HG03565 (cell line): ENCODE results near the gene ATG9B.

ENCODE experiments used
- ATAC-seq: cut with Tn5 transposase; IDR thresholded peaks from one replicate; pipeline ENCODE4 v1.9.1; 2021; ENCODE audit warnings: mild to moderate bottlenecking, moderate library complexity; ENCODE audit not compliant: unreplicated experiment

ATG9B gene

GRCh38 chr7:151024435-151025056 is at the start of gene ATG9B:
Gene ATG9B (minus strand): TSS chr7:151024494. CDS start chr7:151024423, 71 bp downstream.
- no peak for ATAC-seq

- no peak for ATAC-seq
Measured at GRCh38 chr7:151073990-151074389, 49.7 kb upstream of the ATG9B start.

DNA sequence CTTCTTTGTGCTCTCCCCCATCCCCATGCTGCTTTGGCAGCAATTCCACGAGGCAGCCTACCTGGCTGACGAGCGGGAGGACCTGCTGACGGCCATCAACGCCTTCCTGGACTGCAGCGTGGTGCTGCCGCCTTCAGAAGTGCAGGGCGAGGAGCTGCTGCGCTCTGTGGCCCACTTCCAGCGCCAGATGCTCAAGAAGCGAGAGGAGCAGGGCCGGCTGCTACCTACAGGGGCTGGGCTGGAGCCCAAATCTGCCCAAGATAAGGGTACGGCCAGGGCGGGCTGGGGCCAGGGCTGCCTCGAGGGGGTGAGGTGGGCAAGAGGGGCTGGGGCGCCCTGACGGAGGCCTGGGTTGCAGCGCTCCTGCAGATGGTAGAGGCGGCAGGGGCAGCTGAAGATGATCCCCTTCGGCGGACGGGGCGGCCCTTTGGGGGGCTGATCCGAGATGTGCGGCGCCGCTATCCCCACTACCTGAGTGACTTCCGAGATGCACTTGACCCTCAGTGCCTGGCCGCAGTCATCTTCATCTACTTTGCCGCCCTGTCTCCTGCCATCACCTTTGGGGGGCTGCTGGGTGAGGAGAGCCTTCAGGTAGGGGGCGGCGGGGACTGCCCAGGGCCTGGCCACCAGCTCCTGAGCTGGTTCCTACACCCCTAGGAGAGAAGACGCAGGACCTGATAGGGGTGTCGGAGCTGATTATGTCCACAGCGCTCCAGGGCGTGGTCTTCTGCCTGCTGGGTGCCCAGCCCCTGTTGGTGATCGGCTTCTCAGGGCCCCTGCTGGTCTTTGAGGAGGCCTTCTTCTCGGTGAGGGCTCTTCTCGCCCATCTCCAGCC is 47.0 kb upstream of the ATG9B start:
- no peak for ATAC-seq

GRCh38 chr7:151070574-151070960 is 46.3 kb upstream of the ATG9B start:
- no peak for ATAC-seq

DNA sequence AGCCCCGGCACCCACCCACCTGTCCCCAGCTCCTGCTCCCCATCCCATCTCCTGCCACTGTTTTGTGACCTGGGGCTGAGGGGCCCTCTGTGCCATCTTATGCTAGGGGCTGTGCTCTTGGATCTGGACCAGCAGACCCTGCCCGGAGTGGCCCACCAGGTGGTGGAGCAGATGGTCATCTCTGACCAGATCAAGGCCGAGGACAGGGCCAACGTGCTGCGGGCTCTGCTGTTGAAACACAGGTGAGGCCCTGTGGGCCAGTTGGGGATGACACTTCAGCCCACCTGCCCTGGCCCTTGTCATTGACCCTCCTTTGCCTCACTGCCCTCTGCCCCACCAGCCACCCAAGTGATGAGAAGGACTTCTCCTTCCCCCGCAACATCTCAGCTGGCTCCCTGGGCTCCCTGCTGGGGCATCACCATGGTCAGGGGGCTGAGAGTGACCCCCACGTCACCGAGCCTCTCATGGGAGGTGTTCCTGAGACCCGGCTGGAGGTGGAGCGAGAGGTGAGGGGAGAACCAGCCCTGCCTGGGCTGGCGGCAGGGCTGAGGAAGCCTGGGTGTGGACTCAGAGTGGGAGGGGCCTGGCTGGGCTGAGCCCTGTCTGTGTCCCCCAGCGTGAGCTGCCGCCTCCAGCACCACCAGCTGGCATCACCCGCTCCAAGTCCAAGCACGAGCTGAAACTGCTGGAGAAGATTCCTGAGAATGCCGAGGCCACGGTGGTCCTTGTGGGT is 45.7 kb upstream of the ATG9B start:
- ATAC-seq: no peak

DNA sequence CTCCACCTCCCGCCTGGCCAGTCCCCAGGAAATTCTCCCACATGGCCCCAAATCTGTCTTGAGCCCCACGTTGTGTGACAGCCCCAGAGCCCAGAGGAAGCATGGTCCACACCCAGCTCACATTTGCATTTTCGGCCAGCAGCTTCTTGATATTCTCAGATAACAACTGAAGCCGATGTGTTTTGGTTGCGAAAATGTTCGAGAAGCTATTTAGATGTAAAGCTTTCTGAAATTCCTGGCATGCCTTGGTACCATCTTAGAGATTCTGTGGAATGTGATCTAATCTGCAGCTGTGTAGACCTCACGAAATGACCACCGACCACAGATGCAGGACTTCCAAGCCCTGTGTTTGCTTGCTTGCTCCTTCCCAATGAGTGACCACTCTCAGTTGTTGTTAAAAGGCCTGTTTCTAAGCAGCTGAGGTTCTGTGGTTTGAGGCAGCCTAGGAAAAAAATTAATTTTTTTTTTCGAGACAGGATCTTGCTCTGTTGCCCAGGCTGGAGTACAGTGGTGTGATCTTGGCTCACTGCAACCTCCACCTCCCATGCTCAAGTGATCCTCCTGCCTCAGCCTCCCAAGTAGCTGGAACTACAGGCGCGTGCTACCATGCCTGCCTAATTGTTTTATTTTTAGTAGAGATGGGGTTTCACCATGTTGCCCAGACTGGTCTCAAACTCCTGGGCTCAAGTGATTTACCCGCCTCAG is 43.9 kb upstream of the ATG9B start:
- ATAC-seq: no peak

- no peak for ATAC-seq
Measured at GRCh38 chr7:151066273-151066974, 42.1 kb upstream of the ATG9B start.

GRCh38 chr7:151065516-151065915 is 41.2 kb upstream of the ATG9B start:
- ATAC-seq: no peak

DNA sequence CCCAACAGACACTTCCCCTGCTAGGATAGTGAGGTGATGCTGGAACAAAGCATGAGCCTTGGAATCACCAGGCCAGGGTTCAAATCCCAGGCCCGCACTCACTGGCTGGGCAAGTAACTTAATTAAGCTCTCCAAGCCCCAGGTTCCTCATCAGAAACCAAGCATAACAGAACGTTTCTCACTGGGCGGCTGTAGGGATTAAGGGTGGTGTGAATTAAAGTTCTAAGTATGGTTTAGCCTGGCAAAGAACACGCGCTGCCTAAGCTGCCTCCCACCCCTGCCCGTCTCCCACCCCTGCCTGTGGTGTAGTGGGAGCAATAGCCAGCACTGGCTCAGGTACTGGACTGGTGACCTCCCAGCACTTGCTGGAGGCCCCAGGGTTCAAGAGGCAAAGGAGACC is 40.7 kb upstream of the ATG9B start:
- no peak for ATAC-seq

- no peak for ATAC-seq
Measured at GRCh38 chr7:151064454-151064853, 40.2 kb upstream of the ATG9B start.

GRCh38 chr7:151063212-151063561 is 38.9 kb upstream of the ATG9B start:
- ATAC-seq: no peak

GRCh38 chr7:151062399-151063211 is 38.3 kb upstream of the ATG9B start:
- no peak for ATAC-seq

DNA sequence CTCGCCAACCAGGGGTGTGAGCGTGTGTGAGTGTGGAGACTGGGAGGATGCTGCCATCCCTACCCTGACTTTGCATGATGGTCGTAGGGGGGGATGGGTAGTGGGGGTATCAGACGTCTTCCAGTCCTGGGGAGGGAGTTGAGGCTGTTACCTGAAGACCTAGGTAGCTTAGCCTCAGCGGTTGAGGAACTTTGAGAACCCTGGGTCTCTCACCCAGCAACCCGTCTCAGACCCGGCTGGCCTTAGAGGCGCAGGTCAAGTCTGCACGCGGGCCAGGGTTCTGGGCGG is 37.8 kb upstream of the ATG9B start:
- no peak for ATAC-seq

- ATAC-seq: no peak
Measured at GRCh38 chr7:151061213-151062110, 37.2 kb upstream of the ATG9B start.

DNA sequence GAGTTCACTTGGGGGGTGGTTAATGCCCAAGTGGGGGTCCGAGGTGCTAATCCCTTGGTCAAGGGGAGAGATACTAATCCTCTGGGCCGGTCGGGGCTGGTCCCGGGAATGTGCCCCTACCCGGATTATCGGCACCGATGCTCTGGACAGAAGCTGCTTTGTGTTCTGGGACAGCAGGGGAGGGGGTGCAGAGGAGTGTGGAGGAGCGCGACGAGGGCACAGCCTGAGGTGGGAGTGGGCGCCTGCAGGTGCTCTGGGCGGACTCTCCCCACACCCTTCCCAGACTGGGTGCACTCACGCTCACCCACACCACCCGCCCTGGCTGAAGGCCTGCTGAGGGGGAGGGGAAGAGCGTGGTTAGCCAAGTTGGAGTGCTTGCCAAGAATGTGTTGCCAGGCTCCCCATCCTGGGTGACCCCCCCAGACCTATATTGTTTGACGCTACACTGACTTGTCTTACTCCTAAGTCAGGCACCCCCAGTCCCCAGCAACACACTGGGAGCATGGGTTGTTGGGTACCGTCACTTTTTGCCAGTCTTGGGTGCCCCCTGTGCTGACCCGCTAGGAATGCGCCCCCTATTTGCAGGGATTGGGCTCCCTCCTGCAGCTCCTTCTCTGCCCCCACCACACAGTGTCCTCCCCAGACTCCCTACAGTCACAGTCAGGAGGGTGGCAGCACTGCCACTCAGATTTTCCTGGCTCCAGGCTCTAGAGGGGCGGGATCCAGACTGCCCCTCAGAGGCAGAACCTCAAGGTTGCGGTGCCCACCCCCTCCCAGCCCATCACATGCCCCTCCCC is 36.3 kb upstream of the ATG9B start:
- no peak for ATAC-seq

- ATAC-seq: no peak
Measured at GRCh38 chr7:151060113-151060415, 35.8 kb upstream of the ATG9B start.

DNA sequence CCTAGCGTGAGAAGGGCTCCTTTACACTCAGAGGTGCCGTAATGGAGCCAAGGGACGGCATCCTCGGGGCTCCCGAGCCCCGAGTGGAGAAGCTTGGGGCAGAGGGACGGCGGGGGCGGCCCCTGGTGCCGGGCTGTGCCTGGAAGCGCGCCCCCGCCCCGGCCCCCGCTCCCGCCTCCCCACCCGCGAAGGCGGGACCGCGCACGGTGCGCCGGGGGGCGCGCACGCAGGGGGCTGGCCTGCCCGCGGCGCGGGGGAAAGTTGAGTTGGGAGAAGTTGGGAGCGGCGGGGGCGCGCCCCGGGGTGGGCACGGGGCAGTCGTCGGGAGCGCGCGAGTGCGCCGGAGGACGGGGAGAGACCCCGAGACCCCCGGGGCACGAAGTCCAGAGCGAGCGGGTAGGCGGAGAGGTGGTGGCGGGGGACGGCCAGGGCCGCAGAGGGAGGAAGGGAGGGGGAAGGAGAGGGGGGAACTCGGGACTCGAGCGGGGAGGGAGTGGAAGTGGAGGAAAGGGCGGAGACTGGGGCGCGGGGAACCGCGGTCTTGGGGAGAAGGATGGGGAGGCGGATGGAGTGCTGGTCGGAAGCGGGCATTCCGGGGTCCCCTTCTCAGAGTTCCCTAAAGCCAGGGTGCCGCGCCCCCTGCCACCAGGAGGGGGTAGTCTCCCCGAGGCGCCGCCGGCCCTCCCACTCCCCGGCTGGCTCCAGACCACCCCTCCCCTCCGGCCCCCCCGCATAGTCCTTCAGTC is 35.2 kb upstream of the ATG9B start, which contains the start of gene SLC4A2:
Gene SLC4A2, plus strand, starts transcription at position 223 of the 746 bp plus-strand sequence. CDS start 2,399 bp downstream, outside the sequence.
- ATAC-seq: no peak
